Body of pancreas (tissue), 4 donors: ENCODE measurements around the gene BEGAIN. TPM values are rescaled to one million over a fixed set of nuclear protein-coding genes. Genes with fewer than 3 reads are reported as not detected.

ENCODE experiments used
- ATAC-seq: fragments of 150-250 bp; one replicate; pipeline ENCODE4 v1.9.1; 2016
- DNase-seq, 4 donors: peaks; one replicate each; pipeline ENCODE4 v3.0.0-alpha.2; 2019
- H3K27ac ChIP-seq, 4 donors: fragments of 200-600 bp; sonication (generic); 1 replicate in 3 of 4; 2 replicates in 1 of 4; pipeline versions ENCODE4 v1.5.1 to v1.6.1; 2016 to 2019; ENCODE audit warnings: mild to moderate bottlenecking in 1 of 4, mixed read lengths in 1 of 4, moderate library complexity in 1 of 4
- H3K27me3 ChIP-seq, 2 donors: fragments of 200-600 bp; sonication (generic); one replicate each; pipeline ENCODE4 v1.6.0; 2016; ENCODE audit warnings: mild to moderate bottlenecking in 1 of 2
- H3K36me3 ChIP-seq, 2 donors: fragments of 200-600 bp; sonication (generic); replicated peaks in 1 of 2; 2 replicates each; pipeline ENCODE4 v1.5.1; 2016; ENCODE audit warnings: low read depth in 2 of 2; ENCODE audit not compliant: insufficient read depth in 1 of 2
- H3K4me1 ChIP-seq: fragments of 200-600 bp; sonication (generic); one replicate; pipeline ENCODE4 v1.6.0; 2016
- H3K4me3 ChIP-seq, 2 donors: fragments of 200-600 bp; sonication (generic); 1 replicate in 1 of 2; 2 replicates in 1 of 2; pipeline ENCODE4 v1.5.1; 2016 to 2019
- H3K9me3 ChIP-seq, 3 donors: fragments of 200-600 bp; sonication (generic); 1 replicate in 2 of 3; 2 replicates in 1 of 3; pipeline ENCODE4 v1.5.1; 2016
- POLR2A ChIP-seq, 3 donors: fragments of 450-650 bp; IDR thresholded peaks; one replicate each; pipeline ENCODE4 v1.6.1; 2016; ENCODE audit warnings: antibody characterized with exemption in 3 of 3, mild to moderate bottlenecking in 2 of 3
- WGBS, 2 donors: methylation state at CpG; one replicate each; pipeline ENCODE4 v1.1.5; 2017; 5-methylcytosine and 5-hydroxymethylcytosine counted together
- intact Hi-C: fragments of 100-400 bp; cut with DNase I; formaldehyde crosslinking; loops from one replicate; pipeline ENCODE4 v1.15.1; 2023
- total RNA-seq, 2 donors: library from RNA; depleted of rRNA; stranded (reverse); fragments of >200 nt; gene quantifications; one replicate each; pipeline ENCODE4 v1.1.0, GENCODE V29; 2016
- TF ChIP-seq, protein P1 (sequence below), 7 experiments: fragments of 450-650 bp in 4 of 7; fragments of 200-600 bp in 3 of 7; sonication (generic) in 3 of 7; IDR thresholded peaks; one replicate each; pipeline ENCODE4 v1.5.1; 2016 to 2019; ENCODE audit warnings: antibody characterized with exemption in 7 of 7

BEGAIN gene
- total RNA-seq, 2 donors from 2014 or later, result 23.9 to 28.7 TPM

DNA sequence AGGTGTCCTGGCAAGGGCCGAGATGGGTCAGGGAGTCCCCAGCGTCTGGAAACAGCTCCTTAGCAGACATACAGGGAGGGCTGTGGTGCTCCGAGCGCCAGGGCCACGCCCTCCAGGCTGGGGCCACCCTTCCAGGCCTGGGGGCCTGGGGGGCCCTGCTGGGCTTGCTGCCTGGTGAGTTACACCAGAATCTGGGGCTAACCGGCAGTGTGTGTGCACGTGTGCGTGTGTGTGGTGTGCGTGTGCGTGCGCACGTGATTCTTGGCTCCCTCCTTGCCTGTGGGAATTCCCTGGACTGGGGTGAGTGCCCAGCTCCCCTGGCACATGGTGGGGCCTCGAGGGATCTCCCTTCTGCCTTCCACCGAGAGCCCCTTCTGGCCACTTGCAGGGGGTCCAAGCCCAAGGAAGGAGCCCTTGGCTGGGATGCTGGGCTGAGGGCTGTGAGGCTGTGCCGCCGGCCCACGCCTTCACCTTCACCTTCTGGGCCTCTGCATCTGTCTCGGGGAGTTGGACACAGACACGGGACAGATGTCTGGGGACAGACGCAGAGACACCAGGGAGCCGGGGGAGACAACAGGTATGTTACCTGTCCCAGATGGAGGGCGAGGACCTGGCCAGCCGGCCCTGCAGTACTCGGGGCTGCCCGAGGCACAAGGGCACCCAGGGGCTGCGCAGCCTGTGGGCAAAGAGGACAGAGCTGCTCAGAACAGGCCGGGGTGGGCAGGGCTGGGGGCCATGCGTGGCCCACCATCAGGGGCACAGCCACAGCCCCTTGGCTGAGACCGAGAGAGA lies 37.2 kb downstream of the BEGAIN start:
- ATAC-seq, result no peak

DNA sequence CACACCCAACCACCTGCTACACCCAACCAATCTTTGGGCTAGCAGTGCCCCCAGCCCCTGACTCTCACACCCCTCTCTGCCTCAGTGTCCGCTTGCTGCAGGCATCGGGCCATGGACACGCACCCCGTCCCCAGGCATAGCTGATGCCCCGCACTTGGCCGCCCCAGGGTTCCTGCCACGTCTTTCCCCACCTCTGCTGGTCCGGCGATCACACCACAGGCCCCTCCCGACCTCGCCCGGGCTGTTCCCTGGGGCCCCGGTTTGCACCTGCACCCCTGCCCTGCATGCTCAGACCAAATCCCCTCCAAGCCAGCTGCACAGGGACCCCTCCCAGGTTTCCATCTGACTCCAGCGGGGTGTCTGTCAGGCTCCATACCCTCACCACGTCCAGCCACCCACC lies 38.3 kb downstream of the BEGAIN start:
- H3K36me3 ChIP-seq, result no peaks in the 10 kb centered on the region
- WGBS, 2 donors, result 88 to 92% methylated on average over 15 of the region's 15 CpGs
- intact Hi-C loops, result no loop called here
- H3K4me3 ChIP-seq, result no peak overlapping the region
- peaks cover 67% of the 10 kb centered on the region for H3K4me1 ChIP-seq
- H3K27me3 ChIP-seq, result no peaks in the 10 kb centered on the region
- H3K9me3 ChIP-seq, result no peaks in the 10 kb centered on the region
- ATAC-seq, result no peak
- DNase-seq, result no peak
- no peak for TF ChIP-seq POLR2A (IDR thresholded peaks at IDR 0.05)
- TF ChIP-seq, protein P1, sequence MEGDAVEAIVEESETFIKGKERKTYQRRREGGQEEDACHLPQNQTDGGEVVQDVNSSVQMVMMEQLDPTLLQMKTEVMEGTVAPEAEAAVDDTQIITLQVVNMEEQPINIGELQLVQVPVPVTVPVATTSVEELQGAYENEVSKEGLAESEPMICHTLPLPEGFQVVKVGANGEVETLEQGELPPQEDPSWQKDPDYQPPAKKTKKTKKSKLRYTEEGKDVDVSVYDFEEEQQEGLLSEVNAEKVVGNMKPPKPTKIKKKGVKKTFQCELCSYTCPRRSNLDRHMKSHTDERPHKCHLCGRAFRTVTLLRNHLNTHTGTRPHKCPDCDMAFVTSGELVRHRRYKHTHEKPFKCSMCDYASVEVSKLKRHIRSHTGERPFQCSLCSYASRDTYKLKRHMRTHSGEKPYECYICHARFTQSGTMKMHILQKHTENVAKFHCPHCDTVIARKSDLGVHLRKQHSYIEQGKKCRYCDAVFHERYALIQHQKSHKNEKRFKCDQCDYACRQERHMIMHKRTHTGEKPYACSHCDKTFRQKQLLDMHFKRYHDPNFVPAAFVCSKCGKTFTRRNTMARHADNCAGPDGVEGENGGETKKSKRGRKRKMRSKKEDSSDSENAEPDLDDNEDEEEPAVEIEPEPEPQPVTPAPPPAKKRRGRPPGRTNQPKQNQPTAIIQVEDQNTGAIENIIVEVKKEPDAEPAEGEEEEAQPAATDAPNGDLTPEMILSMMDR (IDR thresholded peaks at IDR 0.05), result no peak
- H3K27ac ChIP-seq, result peak overlapping the region in 3 of 4 donors; percentile 36 to 70 (median 70)

More for the DNA sequence above, 37.2 kb downstream of the BEGAIN start:
- intact Hi-C loops, result no loop called here
- no peak overlapping the region for H3K4me3 ChIP-seq
- TF ChIP-seq, protein P1 (IDR thresholded peaks at IDR 0.05), result no peak
- TF ChIP-seq POLR2A (IDR thresholded peaks at IDR 0.05), result no peak
- no peaks in the 10 kb centered on the region for H3K27me3 ChIP-seq
- DNase-seq, result peak in 3 of 4 donors; percentile 44 to 67 (median 65)
- 70 to 80% methylated on average over 13 to 27 of the region's 29 CpGs for WGBS, 2 donors
- H3K9me3 ChIP-seq, result no peaks in the 10 kb centered on the region
- H3K4me1 ChIP-seq, result peaks cover 77% of the 10 kb centered on the region
- peak overlapping the region in 2 of 4 donors; percentile 9 to 36 for H3K27ac ChIP-seq
- H3K36me3 ChIP-seq, result no peaks in the 10 kb centered on the region

DNA sequence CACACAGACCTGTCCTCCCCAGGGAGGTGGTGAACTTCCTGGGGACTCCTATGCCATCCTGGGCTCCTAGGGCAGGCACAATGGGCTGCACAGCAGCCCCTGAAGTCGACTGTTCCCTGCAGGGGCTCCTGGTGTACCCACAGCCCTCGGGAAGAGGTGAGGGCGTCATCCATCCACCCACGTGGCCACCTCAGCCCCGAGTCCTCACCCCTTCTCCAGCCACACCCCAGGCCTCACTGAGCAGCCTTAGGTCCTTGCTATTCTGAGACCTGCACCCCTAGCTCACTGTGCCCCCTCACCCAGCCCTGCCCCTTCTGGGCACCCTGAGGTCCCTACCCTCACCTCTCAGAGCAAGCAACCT lies 38.9 kb downstream of the BEGAIN start:
- no peaks in the 10 kb centered on the region for H3K36me3 ChIP-seq
- DNase-seq (no peak), ATAC-seq (no peak)
- H3K9me3 ChIP-seq, result no peaks in the 10 kb centered on the region
- no peak overlapping the region for H3K4me3 ChIP-seq
- 40 to 55% methylated on average over 2 to 5 of the region's 5 CpGs for WGBS, 2 donors
- no peaks in the 10 kb centered on the region for H3K27me3 ChIP-seq
- intact Hi-C loops, result no loop called here
- H3K27ac ChIP-seq, result peak overlapping the region; percentile 70 to 86 (median 72)
- no peak for TF ChIP-seq POLR2A (IDR thresholded peaks at IDR 0.05)
- H3K4me1 ChIP-seq, result peaks cover 61% of the 10 kb centered on the region

DNA sequence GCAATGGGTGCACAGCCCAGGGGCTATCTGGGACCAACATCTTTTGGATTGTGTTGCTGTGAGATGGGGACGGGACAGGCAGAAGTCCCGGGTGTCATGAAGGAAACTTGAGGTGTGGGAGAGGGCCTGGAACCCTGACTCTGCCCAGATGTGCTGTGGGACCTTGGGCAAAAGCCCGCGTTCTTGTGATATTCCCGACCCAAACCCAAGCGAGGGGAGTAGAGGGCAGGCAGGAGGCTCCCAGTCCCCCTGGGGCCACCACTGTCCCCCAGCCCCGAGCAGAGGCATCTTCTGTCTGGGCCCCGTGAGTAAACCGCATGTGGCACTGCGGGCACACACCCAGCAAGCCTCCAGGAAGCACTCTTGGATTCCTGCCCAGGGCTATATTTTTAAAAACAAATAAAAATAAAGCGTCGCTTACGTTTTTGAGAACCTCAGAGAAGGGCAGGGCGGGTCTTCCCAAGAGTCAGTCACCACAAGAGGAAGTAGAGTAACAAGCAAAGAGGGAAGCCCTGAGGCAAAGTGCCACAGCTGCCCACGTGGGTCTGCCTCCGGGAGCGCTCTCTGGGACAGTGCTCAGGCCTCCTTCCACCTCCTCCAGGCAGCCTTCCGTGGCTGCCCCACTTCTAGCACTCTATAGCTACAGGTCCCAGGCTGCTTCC lies 39.5 kb downstream of the BEGAIN start:
- TF ChIP-seq, protein P1 (IDR thresholded peaks at IDR 0.05), result no peak
- TF ChIP-seq POLR2A (IDR thresholded peaks at IDR 0.05), result no peak
- H3K9me3 ChIP-seq, result no peaks in the 10 kb centered on the region
- DNase-seq (peak; percentile 65 to 91 (median 86)), ATAC-seq (peak; percentile 51)
- peaks cover 0 to 2% of the 10 kb centered on the region in 2 donors for H3K36me3 ChIP-seq
- no peaks in the 10 kb centered on the region for H3K27me3 ChIP-seq
- peak overlapping the region; percentile 70 to 86 (median 72) for H3K27ac ChIP-seq
- H3K4me1 ChIP-seq, result peaks cover 56% of the 10 kb centered on the region
- 25 to 47% methylated on average over 18 of the region's 18 CpGs for WGBS, 2 donors
- no peak overlapping the region for H3K4me3 ChIP-seq
- intact Hi-C loops, result no loop called here

DNA sequence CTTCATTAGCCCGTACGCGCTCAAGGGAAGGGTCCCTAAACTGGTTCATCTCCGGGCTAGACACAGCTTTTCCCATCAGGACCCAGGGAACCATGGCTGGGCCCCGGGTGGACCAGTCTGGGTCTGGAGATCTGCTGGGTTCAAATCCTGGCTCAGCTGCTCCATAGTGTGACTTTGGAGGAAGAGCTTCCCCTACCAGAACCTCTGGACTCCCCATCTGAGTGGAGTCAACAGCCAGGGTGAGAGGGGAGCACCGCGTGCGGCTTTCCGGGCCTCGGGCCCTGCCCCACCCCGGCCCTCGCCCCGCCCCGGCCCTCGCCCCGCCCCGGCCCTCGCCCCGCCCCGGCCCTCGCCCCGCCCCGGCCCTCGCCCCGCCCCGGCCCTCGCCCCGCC lies 41.2 kb downstream of the BEGAIN start:
- intact Hi-C loops, result no loop called here
- peak in 1 of 3 donors; percentile 2 for TF ChIP-seq POLR2A (IDR thresholded peaks at IDR 0.05)
- TF ChIP-seq, protein P1 (IDR thresholded peaks at IDR 0.05), result no peak
- Histone ChIP-seq H3K36me3 (peaks cover 0 to 3% of the 10 kb centered on the region in 2 donors), H3K27me3 (no peaks in the 10 kb centered on the region), H3K9me3 (no peaks in the 10 kb centered on the region), H3K4me3 (no peak overlapping the region), H3K27ac (peak overlapping the region; percentile 45 to 70 (median 61)), H3K4me1 (peaks cover 67% of the 10 kb centered on the region)
- 22 to 78% methylated on average over 5 to 17 of the region's 28 CpGs for WGBS, 2 donors
- ATAC-seq (no peak), DNase-seq (peak in 1 of 4 donors; percentile 45)
